Measurements from ENCODE around the gene CFAP57. TPM values are rescaled to one million over a fixed set of nuclear protein-coding genes. Genes with fewer than 3 reads are reported as not detected.

Gene CFAP57
- total and polyA plus RNA-seq, 9 of the 15 experiments (the other 6 are each of a cell fraction or from before 2014, with no cell fraction given), result 0.04 to 0.22 (median 0.07) TPM; not detected in 3

DNA sequence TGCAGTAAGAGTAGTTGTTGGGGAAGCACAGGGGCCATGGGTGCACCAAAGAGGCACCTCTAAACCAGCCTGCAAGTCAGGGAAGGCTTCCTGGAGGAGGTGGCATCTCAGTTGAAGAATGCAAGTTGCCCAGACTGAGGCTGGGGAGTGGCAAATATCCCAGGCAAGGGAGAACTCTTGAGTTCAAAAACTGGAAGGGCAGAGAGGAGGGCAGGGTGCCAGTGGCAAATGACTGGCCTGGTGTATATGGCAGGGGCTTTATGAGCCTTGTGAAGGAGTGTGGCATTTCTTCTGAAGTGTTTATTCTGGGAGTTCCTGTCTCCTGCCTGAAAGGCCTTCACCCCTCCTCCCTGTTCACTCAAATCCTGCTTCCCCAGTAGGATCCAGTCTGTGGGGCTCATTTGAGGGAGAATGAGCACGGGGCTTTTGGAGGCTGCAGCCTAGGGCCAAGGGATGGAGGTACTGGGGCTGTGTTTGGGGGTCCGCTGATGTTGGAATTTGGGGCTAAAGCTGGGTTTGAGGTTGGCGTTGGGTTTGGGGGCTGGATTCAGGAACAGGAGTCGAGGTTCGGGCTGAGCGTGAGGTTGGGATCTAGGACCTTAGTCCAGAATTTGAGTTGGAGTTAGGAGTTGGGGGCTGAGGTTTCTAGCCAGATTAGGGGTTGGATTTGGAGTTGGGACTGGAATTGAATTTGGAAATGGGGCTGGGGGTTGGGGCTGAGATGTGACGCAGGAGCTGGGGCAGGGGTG is 97.7 kb downstream of the CFAP57 start, which contains the start of gene TMEM125 (continued):
- TF ChIP-seq POLR3A (IDR thresholded peaks at IDR 0.05; ENCODE audit: borderline replicate concordance, extremely low read depth, insufficient read depth, insufficient read length), result no peak
- TF ChIP-seq PHTF2 (CRISPR knock-in tag; IDR thresholded peaks at IDR 0.05), result no peak
- TF ChIP-seq, protein P1, sequence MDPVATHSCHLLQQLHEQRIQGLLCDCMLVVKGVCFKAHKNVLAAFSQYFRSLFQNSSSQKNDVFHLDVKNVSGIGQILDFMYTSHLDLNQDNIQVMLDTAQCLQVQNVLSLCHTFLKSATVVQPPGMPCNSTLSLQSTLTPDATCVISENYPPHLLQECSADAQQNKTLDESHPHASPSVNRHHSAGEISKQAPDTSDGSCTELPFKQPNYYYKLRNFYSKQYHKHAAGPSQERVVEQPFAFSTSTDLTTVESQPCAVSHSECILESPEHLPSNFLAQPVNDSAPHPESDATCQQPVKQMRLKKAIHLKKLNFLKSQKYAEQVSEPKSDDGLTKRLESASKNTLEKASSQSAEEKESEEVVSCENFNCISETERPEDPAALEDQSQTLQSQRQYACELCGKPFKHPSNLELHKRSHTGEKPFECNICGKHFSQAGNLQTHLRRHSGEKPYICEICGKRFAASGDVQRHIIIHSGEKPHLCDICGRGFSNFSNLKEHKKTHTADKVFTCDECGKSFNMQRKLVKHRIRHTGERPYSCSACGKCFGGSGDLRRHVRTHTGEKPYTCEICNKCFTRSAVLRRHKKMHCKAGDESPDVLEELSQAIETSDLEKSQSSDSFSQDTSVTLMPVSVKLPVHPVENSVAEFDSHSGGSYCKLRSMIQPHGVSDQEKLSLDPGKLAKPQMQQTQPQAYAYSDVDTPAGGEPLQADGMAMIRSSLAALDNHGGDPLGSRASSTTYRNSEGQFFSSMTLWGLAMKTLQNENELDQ (CRISPR knock-in tag; IDR thresholded peaks at IDR 0.05; ENCODE audit: borderline replicate concordance), result no peak
- no peak for TF ChIP-seq KHSRP (IDR thresholded peaks at IDR 0.05)
- peak; percentile 39; the same call in 1 of the 2 replicates for TF ChIP-seq BCOR (IDR thresholded peaks at IDR 0.05)
- TF ChIP-seq HLTF (IDR thresholded peaks at IDR 0.05), result no peak
- no peak for TF ChIP-seq BACH1 (tag; IDR thresholded peaks at IDR 0.05)
- TF ChIP-seq RFX1 (IDR thresholded peaks at IDR 0.05), result no peak

Measured in K562 (cell line).